ENCODE measurements around the gene LRRC3C. TPM values are rescaled to one million over a fixed set of nuclear protein-coding genes. Genes with fewer than 3 reads are reported as not detected.

LRRC3C gene
- not detected in 5 replicates for total RNA-seq (2022; extraction: Qiagen RNA extraction; ENCODE audit: low read depth)

GRCh38 chr17:39927101-39927928 lies at the start of gene LRRC3C, which contains the start of gene ORMDL3:
Gene LRRC3C, plus strand, starts transcription at chr17:39927732. Its CDS starts 13,792 bp downstream, at chr17:39941524.
Gene ORMDL3, minus strand, starts transcription at chr17:39927601. Its CDS starts 3,398 bp downstream, at chr17:39924203.

GRCh38 chr17:39962642-39963220 lies 35.2 kb downstream of the LRRC3C start, which contains the start of gene GSDMA:
Gene GSDMA, plus strand, starts transcription at chr17:39963004. Its CDS starts 2,684 bp downstream, at chr17:39965688.

GRCh38 chr17:39980351-39981206 lies 53.0 kb downstream of the LRRC3C start, which contains the start of gene PSMD3:
Gene PSMD3, plus strand, starts transcription at chr17:39980807. Its CDS starts 164 bp downstream, at chr17:39980971.

Other genes starting within 250 kb of the LRRC3C start
- 6.4 to 8.5 TPM (median 8.1 TPM) in 5 replicates for gene PGAP3, start 239.7 kb upstream of the LRRC3C start, total RNA-seq (2022; extraction: Qiagen RNA extraction; ENCODE audit: low read depth)
- 27.5 to 36.2 TPM (median 30.1 TPM) in 5 replicates for gene ERBB2, start 227.7 kb upstream of the LRRC3C start, total RNA-seq (2022; extraction: Qiagen RNA extraction; ENCODE audit: low read depth)
- gene MIEN1, start 197.2 kb upstream of the LRRC3C start, total RNA-seq (2022; extraction: Qiagen RNA extraction; ENCODE audit: low read depth): 90.7 to 109 TPM (median 94.1 TPM) in 5 replicates
- 2.8 to 7.3 TPM (median 4.8 TPM) in 5 replicates for gene GRB7, start 189.8 kb upstream of the LRRC3C start, total RNA-seq (2022; extraction: Qiagen RNA extraction; ENCODE audit: low read depth)
- gene IKZF3, start 63.4 kb upstream of the LRRC3C start, total RNA-seq (2022; extraction: Qiagen RNA extraction; ENCODE audit: low read depth): not detected in 5 replicates
- not detected in 5 replicates for gene ZPBP2, start 59.5 kb upstream of the LRRC3C start, total RNA-seq (2022; extraction: Qiagen RNA extraction; ENCODE audit: low read depth)
- 1.7 to 2.9 TPM (median 2.3 TPM) in 5 replicates for gene GSDMB, start 9.1 kb upstream of the LRRC3C start, total RNA-seq (2022; extraction: Qiagen RNA extraction; ENCODE audit: low read depth)
- 33.9 to 47.8 TPM (median 44.0 TPM) in 5 replicates for gene ORMDL3, start 131 bp upstream of the LRRC3C start, total RNA-seq (2022; extraction: Qiagen RNA extraction; ENCODE audit: low read depth)
- gene GSDMA, start 35.3 kb downstream of the LRRC3C start, total RNA-seq (2022; extraction: Qiagen RNA extraction; ENCODE audit: low read depth): not detected in 5 replicates
- 149 to 180 TPM (median 173 TPM) in 5 replicates for gene PSMD3, start 53.1 kb downstream of the LRRC3C start, total RNA-seq (2022; extraction: Qiagen RNA extraction; ENCODE audit: low read depth)
- 0.10 to 0.20 TPM (median 0.16 TPM) in 3 of 5 replicates, not detected in the others for gene CSF3, start 87.7 kb downstream of the LRRC3C start, total RNA-seq (2022; extraction: Qiagen RNA extraction; ENCODE audit: low read depth)
- gene MED24, start 126.7 kb downstream of the LRRC3C start, total RNA-seq (2022; extraction: Qiagen RNA extraction; ENCODE audit: low read depth): 41.4 to 55.4 TPM (median 50.7 TPM) in 5 replicates
- 13.3 to 19.6 TPM (median 18.7 TPM) in 5 replicates for gene THRA, start 135.2 kb downstream of the LRRC3C start, total RNA-seq (2022; extraction: Qiagen RNA extraction; ENCODE audit: low read depth)
- gene NR1D1, start 172.9 kb downstream of the LRRC3C start, total RNA-seq (2022; extraction: Qiagen RNA extraction; ENCODE audit: low read depth): 9.3 to 12.8 TPM (median 11.5 TPM) in 5 replicates
- gene MSL1, start 194.2 kb downstream of the LRRC3C start, total RNA-seq (2022; extraction: Qiagen RNA extraction; ENCODE audit: low read depth): 54.9 to 64.4 TPM (median 62.7 TPM) in 5 replicates
- gene CASC3, start 212.8 kb downstream of the LRRC3C start, total RNA-seq (2022; extraction: Qiagen RNA extraction; ENCODE audit: low read depth): 40.8 to 48.1 TPM (median 45.2 TPM) in 5 replicates
- gene RAPGEFL1, start 249.7 kb downstream of the LRRC3C start, total RNA-seq (2022; extraction: Qiagen RNA extraction; ENCODE audit: low read depth): 2.4 to 2.7 TPM (median 2.5 TPM) in 5 replicates

Data from A549 treated with RU486 at 1 μM for 4 hours (cell line).